MM.1S (cell line): ENCODE measurements around the gene MCIDAS.

Experiments used
- DNase-seq: peaks from one replicate; pipeline ENCODE4 v3.0.0-alpha.2; 2015
- H2AFZ ChIP-seq: fragments of 300-600 bp; sonication (generic); 2 replicates; pipeline ENCODE4 v1.6.0; 2016; ENCODE audit warnings: antibody characterized with exemption, low read length
- H3F3A ChIP-seq: fragments of 300-600 bp; sonication (generic); 2 replicates; pipeline ENCODE4 v1.6.1; 2016; ENCODE audit warnings: mild to moderate bottlenecking, antibody characterized with exemption, low read length, moderate library complexity, mixed read lengths; ENCODE audit not compliant: insufficient read depth
- H3K27ac ChIP-seq: fragments of 300-600 bp; sonication (generic); 2 replicates; pipeline ENCODE4 v1.5.1; 2016; ENCODE audit warnings: mild to moderate bottlenecking, low read length
- H3K27me3 ChIP-seq: fragments of 300-600 bp; sonication (generic); replicated peaks from 2 replicates; pipeline ENCODE4 v1.6.0; 2016; ENCODE audit warnings: low read length; ENCODE audit not compliant: insufficient read depth
- H3K36me3 ChIP-seq: fragments of 300-600 bp; sonication (generic); replicated peaks from 2 replicates; pipeline ENCODE4 v1.6.1; 2016; ENCODE audit warnings: mild to moderate bottlenecking, low read length, mixed read lengths; ENCODE audit not compliant: insufficient read depth
- H3K4me1 ChIP-seq: fragments of 300-600 bp; sonication (generic); 2 replicates; pipeline ENCODE4 v1.6.1; 2016; ENCODE audit warnings: low read length, mixed read lengths
- H3K4me2 ChIP-seq: fragments of 300-600 bp; sonication (generic); 2 replicates; pipeline ENCODE4 v1.6.0; 2016; ENCODE audit warnings: low read depth, low read length
- H3K4me3 ChIP-seq: fragments of 300-600 bp; sonication (generic); 2 replicates; pipeline ENCODE4 v1.5.1; 2016; ENCODE audit warnings: low read length, mixed read lengths
- H3K79me2 ChIP-seq: fragments of 300-600 bp; sonication (generic); 2 replicates; pipeline ENCODE4 v1.6.1; 2016; ENCODE audit warnings: mixed run types, low read length, mixed read lengths
- H3K9ac ChIP-seq: fragments of 300-600 bp; sonication (generic); 2 replicates; pipeline ENCODE4 v1.6.1; 2016; ENCODE audit warnings: low read length, mixed read lengths
- H3K9me2 ChIP-seq: fragments of 300-600 bp; sonication (generic); replicated peaks from 2 replicates; pipeline ENCODE4 v1.6.1; 2016; ENCODE audit warnings: mild to moderate bottlenecking, low read length, mixed read lengths; ENCODE audit not compliant: insufficient read depth
- H3K9me3 ChIP-seq: fragments of 300-600 bp; sonication (generic); replicated peaks from 2 replicates; pipeline ENCODE4 v1.6.1; 2016; ENCODE audit warnings: mild to moderate bottlenecking, low read length, mixed read lengths; ENCODE audit not compliant: insufficient read depth
- H4K20me1 ChIP-seq: fragments of 300-600 bp; sonication (generic); 2 replicates; pipeline ENCODE4 v1.6.1; 2016; ENCODE audit warnings: mild to moderate bottlenecking, low read length, moderate library complexity, mixed read lengths; ENCODE audit not compliant: insufficient read depth
- CTCF ChIP-seq: fragments of 300-600 bp; sonication (generic); IDR thresholded peaks from 2 replicates; pipeline ENCODE4 v1.5.1; 2016; ENCODE audit warnings: antibody characterized with exemption, low read length, mixed read lengths
- EZH2 ChIP-seq: fragments of 300-600 bp; sonication (generic); optimal IDR thresholded peaks from 2 replicates; pipeline ENCODE3; 2017; ENCODE audit warnings: low read depth, mild to moderate bottlenecking, antibody characterized with exemption, low read length, mixed read lengths
- EZH2phosphoT487 ChIP-seq: fragments of 300-600 bp; sonication (generic); IDR thresholded peaks from 2 replicates; pipeline ENCODE4 v1.6.1; 2018; ENCODE audit warnings: antibody characterized with exemption, low read length

The MCIDAS gene

GRCh38 chr5:55232271-55232984, 5.3 kb upstream of the MCIDAS start:
- H3K9me2 ChIP-seq = no peaks in the 10 kb centered on the region
- H3F3A ChIP-seq = peaks cover 10% of the 10 kb centered on the region; the same call in 1 of the 2 replicates
- no peak overlapping the region for H3K27ac ChIP-seq
- H3K36me3 ChIP-seq = no peaks in the 10 kb centered on the region
- no peaks in the 10 kb centered on the region for H3K79me2 ChIP-seq
- TF ChIP-seq CTCF (no peak), EZH2phosphoT487 (no peak), EZH2 (no peak)
- peak overlapping the region; percentile 99 for H2AFZ ChIP-seq
- peak overlapping the region; percentile 100 for H3K4me2 ChIP-seq
- H3K4me1 ChIP-seq = 0 out of 2 replicates have a peak, but pooled peaks cover 7% of the 10 kb centered on the region
- H3K9me3 ChIP-seq = no peaks in the 10 kb centered on the region
- H3K4me3 ChIP-seq = peak overlapping the region; percentile 86
- no peak for DNase-seq
- H3K9ac ChIP-seq = peak overlapping the region; percentile 41; the same call in 1 of the 2 replicates
- peaks cover 44% of the 10 kb centered on the region for H3K27me3 ChIP-seq
- H4K20me1 ChIP-seq = no peaks in the 10 kb centered on the region

DNA sequence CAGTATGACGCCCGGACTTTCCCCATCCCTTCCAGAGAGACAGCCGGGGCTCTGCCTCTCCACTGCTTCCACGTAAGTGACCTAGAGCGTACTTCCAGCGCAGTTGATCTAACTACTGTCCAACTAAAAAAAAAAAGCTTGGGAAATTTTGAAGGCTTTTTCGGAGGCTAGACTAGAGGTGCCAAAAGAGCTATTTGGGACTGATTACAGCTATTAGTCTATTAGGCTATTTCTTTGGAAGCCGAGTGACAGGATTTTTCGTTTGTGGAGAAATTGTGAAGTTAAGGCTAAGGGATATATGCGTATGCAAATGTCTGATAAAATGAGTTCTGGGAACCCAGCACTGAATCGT, 4.8 kb upstream of the MCIDAS start:
- DNase-seq = no peak
- H3K79me2 ChIP-seq = no peaks in the 10 kb centered on the region
- no peaks in the 10 kb centered on the region for H3K9me2 ChIP-seq
- no peaks in the 10 kb centered on the region for H3K9me3 ChIP-seq
- no peak for TF ChIP-seq EZH2
- no peak for TF ChIP-seq EZH2phosphoT487
- no peak for TF ChIP-seq CTCF
- 0 out of 2 replicates have a peak, but pooled peaks cover 7% of the 10 kb centered on the region for H3K4me1 ChIP-seq
- H4K20me1 ChIP-seq = no peaks in the 10 kb centered on the region
- H3K27me3 ChIP-seq = peaks cover 44% of the 10 kb centered on the region
- H3K36me3 ChIP-seq = no peaks in the 10 kb centered on the region
- H3K4me3 ChIP-seq = peak overlapping the region; percentile 86; the same call in 1 of the 2 replicates
- H3K9ac ChIP-seq = no peak overlapping the region
- no peak overlapping the region for H2AFZ ChIP-seq
- peak overlapping the region; percentile 100; the same call in 1 of the 2 replicates for H3K4me2 ChIP-seq
- peaks cover 10% of the 10 kb centered on the region; the same call in 1 of the 2 replicates for H3F3A ChIP-seq
- no peak overlapping the region for H3K27ac ChIP-seq

GRCh38 chr5:55231029-55231918, 4.2 kb upstream of the MCIDAS start:
- peak overlapping the region; percentile 17; the same call in 1 of the 2 replicates for H3K4me3 ChIP-seq
- no peaks in the 10 kb centered on the region for H3K36me3 ChIP-seq
- no peaks in the 10 kb centered on the region for H3K9me3 ChIP-seq
- H3F3A ChIP-seq = peaks cover 14% of the 10 kb centered on the region; the same call in 1 of the 2 replicates
- no peak overlapping the region for H2AFZ ChIP-seq
- peaks cover 44% of the 10 kb centered on the region for H3K27me3 ChIP-seq
- no peaks in the 10 kb centered on the region for H3K9me2 ChIP-seq
- TF ChIP-seq CTCF (no peak), EZH2phosphoT487 (no peak), EZH2 (no peak)
- H3K79me2 ChIP-seq = no peaks in the 10 kb centered on the region
- H3K4me2 ChIP-seq = peak overlapping the region; percentile 100; the same call in 1 of the 2 replicates
- no peaks in the 10 kb centered on the region for H4K20me1 ChIP-seq
- no peak overlapping the region for H3K27ac ChIP-seq
- no peak for DNase-seq
- H3K4me1 ChIP-seq = 0 out of 2 replicates have a peak, but pooled peaks cover 8% of the 10 kb centered on the region
- H3K9ac ChIP-seq = no peak overlapping the region
